A673 (cell line): ENCODE data around the gene PARD3.

Source experiments
- CTCF ChIP-seq: fragments of 300-800, 200-600 bp; sonication (generic); conservative IDR thresholded peaks from 2 replicates; pipeline ENCODE4 v1.5.1; 2017; ENCODE audit warnings: low read depth, mild to moderate bottlenecking, antibody characterized with exemption, low read length, moderate library complexity, mixed read lengths
- EZH2 ChIP-seq: fragments of 200-600 bp; sonication (generic); IDR thresholded peaks from 2 replicates; pipeline ENCODE4 v1.6.1; 2017; ENCODE audit warnings: borderline replicate concordance, low read depth, mild to moderate bottlenecking, mixed read lengths, antibody characterized with exemption, low read length; ENCODE audit not compliant: poor library complexity, severe bottlenecking

- TF ChIP-seq CTCF, result no peak
- TF ChIP-seq EZH2, result no peak
These were observed 201.6 kb downstream of the PARD3 start for GRCh38 chr10:34613491-34613890.
